ENCODE results near the gene INPP5D.

- TF ChIP-seq PATZ1 (CRISPR knock-in tag; IDR thresholded peaks at IDR 0.05; ENCODE audit: borderline replicate concordance) (no peak), ARNTL (CRISPR knock-in tag; IDR thresholded peaks at IDR 0.05; ENCODE audit: borderline replicate concordance, low read depth) (no peak), ZFP30 (CRISPR knock-in tag; IDR thresholded peaks at IDR 0.05) (no peak), CREB5 (CRISPR knock-in tag; IDR thresholded peaks at IDR 0.05; ENCODE audit: low read depth) (no peak), RARB (CRISPR knock-in tag; IDR thresholded peaks at IDR 0.05) (no peak), POU6F1 (CRISPR knock-in tag; IDR thresholded peaks at IDR 0.05; ENCODE audit: borderline replicate concordance, low read depth) (no peak), CSRNP3 (CRISPR knock-in tag; IDR thresholded peaks at IDR 0.05) (no peak), ISL1 (CRISPR knock-in tag; IDR thresholded peaks at IDR 0.05) (no peak), TCF4 (CRISPR knock-in tag; IDR thresholded peaks at IDR 0.05; ENCODE audit: borderline replicate concordance) (no peak), ZC3H10 (CRISPR knock-in tag; IDR thresholded peaks at IDR 0.05) (no peak), ZFP3 (CRISPR knock-in tag; IDR thresholded peaks at IDR 0.05) (no peak)
Measured at GRCh38 chr2:233012301-233012971, 47.7 kb upstream of the INPP5D start.

All from SK-N-SH treated with all-trans-retinoic acid at 6 μM for 48 hours (cell line).